H1 (cell line): ENCODE data around the gene CPLANE2. TPM values are rescaled to one million over a fixed set of nuclear protein-coding genes. Genes with fewer than 3 reads are reported as not detected.

Source experiments
- CHD7 ChIP-seq: fragments of 300-600 bp; sonication (generic); IDR thresholded peaks from 2 replicates; pipeline ENCODE4 v1.7.1; 2012; ENCODE audit warnings: low read length, moderate library complexity, mild to moderate bottlenecking, inconsistent platforms; ENCODE audit not compliant: insufficient replicate concordance
- MAFK ChIP-seq: IDR thresholded peaks from 2 replicates; pipeline ENCODE4 v1.6.1; 2012; ENCODE audit warnings: low read depth, mild to moderate bottlenecking, improper control_type of control experiment, low read length
- YY1 ChIP-seq: IDR thresholded peaks from 2 replicates; pipeline ENCODE4 v1.6.1; 2011; ENCODE audit warnings: low read depth, mild to moderate bottlenecking, low read length
- polyA plus RNA-seq, 7 experiments: library from polyadenylated mRNA; depleted of rRNA in 3 of 7; stranded (reverse) in 5 of 7; unstranded in 2 of 7; fragments of >200 nt in 5 of 7; fragments of 200-250 nt in 2 of 7; gene quantifications; 1 replicate in 5 of 7; 2 replicates in 1 of 7; 4 replicates in 1 of 7; pipeline versions ENCODE4 v1.2.1 to v1.2.3, GENCODE V29; 2011 to 2013; ENCODE audit warnings: missing spikeins in 2 of 7, mixed read lengths in 2 of 7
- total RNA-seq: library from RNA; stranded (reverse); fragmentation: NEBNext Ultra II Directional; extraction: Animal tissue kit (Norgen Biotek cat#: 25700); gene quantifications from 2 replicates; pipeline ENCODE4 v1.2.1, GENCODE V29; 2021

Gene CPLANE2
- total and polyA plus RNA-seq, 2 of the 8 experiments (the other 6 are each of a cell fraction or from before 2014, with no cell fraction given) = 2.3 to 2.5 TPM

GRCh38 chr1:16229976-16230740, 6.8 kb downstream of the CPLANE2 start (continued):
- no peak for TF ChIP-seq CHD7
- no peak for TF ChIP-seq MAFK
- no peak for TF ChIP-seq YY1
